ENCODE data around the gene CHN1.

Gene CHN1

DNA sequence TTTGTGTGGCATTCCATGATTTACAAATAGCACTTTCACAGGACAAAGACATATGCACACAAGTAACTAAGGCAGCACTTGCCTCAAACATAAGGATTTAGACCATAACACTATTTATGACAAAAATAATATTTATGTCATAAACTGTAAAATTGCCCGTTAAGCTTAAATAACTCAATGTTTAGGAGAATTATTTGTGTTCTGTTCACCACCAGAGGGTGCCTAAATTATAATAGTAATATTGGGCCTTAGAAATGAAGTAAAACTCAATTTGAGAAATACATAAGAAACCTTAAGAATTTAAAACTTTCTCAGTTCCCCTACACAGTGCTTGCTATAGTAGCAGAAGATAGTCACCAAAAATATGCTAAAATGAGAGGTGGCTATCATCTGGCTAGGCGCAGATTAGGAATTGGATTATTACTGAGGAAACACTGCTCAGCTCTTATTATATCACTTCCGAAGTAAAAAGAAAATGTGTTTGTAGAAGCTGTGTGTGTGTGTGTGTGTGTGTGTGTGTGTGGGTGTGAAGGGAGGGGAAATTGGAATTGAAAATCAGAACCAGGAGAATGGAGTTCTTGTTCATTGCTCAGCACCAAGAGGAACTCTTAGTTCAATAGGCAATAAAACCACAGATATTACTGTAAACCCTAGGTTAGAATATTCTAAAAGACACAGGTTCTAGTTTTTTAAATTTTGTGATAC, 4.9 kb upstream of the CHN1 start:
- no peak for DNase-seq

DNA sequence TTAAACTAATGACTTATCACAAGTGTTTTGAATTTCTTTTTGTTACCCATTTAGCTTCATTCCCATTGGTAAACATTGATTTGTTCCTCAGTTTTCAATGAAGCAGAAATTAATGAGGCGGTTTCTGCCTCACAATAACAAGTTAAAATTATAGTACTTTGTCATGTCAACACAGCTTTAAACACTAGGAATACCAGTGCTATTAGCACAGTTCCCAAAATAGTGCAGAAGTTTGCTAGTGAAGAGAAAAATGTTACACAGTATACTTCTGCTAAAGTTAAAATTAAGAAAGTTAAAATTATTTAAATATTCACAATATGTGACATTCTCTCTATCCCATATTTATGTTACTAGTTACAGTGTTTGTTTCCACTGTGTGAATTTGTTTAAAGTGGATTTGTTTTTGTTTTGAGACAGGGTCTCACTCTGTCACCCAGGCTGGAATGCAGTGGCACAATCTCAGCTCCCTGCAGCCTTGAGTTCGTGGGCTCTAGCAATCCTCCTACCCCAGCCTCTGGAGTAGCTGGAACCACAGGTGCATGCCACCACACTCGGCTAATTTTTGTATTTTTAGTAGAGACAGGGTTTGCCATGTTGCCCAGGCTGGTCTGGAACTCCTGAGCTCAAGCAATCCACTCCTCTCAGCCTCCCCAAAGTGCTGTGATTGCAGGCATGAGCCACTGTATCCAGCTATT, 3.8 kb upstream of the CHN1 start:
- no peak for DNase-seq

DNA sequence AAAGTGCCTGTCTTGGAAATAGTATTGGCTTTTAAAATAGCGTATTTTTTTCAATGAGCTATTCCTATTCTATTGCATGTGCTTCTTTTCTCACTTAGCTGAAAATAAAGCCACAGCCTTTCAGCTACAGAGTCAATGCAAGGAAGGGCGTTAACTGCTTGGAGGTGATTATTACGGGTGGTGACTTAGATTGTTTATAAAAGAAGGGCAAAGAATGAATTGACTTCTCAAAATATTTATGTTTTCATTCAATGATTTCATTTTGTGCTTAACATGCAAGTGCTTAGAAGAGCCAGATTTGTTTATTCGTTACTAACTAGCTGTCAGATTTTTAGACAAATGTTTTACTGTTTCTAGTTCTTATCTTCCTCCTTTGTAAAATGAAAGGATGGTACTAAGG, 2.8 kb upstream of the CHN1 start:
- DNase-seq, result no peak

GRCh38 chr2:175007510-175007909, 2.3 kb upstream of the CHN1 start:
- DNase-seq, result no peak

DNA sequence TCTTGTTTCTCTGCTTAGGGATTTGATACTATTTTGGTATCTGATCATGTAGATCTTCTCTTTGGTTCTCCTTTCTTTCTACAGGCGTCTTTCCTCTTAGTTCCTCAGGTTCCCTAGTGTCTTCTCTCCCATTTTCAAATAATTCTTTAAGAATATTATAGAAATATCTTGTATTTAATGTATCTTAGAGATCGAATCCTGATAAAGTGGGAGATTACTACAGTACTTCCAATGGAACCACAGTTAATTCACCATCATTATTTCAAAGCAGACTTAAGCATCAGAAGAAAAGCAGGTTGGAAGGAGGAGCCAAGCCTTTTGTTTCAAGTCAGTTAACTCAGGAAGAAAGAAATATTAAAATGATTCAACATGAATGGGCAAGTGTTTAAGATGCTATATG, 1.1 kb upstream of the CHN1 start:
- DNase-seq, result no peak

DNA sequence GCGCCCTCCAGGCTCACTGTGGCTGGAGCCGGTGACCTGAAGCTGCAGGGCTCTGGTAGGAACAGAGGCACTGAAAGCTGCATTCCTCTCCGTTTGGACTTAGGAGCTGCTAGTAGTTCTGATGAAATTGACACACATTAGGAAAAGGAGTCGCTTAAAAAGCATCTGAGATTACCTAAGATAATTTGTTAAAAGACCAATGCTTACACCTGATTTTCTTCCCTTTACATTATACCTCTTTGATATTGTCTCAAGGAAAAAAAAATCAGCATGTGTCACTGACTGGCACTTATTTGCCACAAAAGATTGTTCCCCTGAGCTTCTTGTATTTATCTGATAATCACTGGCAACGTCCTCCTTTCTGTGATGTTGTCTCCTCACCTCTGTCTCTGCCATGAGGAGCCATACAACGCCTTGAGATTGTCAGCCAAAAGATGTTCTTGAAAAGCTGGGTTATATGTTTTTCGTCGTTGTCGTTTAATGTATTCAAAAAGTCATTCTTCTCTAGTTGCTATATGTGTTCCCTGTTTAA, 618 bp upstream of the CHN1 start:
- DNase-seq, result no peak

DNA sequence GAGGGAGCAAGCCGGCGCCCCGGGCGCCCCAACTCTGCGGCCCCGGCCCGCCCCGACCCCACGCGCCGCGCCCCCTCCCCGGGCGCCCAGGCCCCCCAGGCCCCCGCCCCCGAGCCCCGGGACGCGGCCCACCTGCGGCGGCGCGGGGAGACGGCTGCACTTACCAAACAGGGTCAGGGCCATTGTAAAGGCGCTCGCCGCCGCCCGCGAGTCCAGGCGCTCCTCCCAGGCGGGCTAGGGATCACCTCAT, 526 bp downstream of the CHN1 start:
- no peak for DNase-seq

GRCh38 chr2:175003875-175004729, 1.1 kb downstream of the CHN1 start:
- DNase-seq, result no peak

DNA sequence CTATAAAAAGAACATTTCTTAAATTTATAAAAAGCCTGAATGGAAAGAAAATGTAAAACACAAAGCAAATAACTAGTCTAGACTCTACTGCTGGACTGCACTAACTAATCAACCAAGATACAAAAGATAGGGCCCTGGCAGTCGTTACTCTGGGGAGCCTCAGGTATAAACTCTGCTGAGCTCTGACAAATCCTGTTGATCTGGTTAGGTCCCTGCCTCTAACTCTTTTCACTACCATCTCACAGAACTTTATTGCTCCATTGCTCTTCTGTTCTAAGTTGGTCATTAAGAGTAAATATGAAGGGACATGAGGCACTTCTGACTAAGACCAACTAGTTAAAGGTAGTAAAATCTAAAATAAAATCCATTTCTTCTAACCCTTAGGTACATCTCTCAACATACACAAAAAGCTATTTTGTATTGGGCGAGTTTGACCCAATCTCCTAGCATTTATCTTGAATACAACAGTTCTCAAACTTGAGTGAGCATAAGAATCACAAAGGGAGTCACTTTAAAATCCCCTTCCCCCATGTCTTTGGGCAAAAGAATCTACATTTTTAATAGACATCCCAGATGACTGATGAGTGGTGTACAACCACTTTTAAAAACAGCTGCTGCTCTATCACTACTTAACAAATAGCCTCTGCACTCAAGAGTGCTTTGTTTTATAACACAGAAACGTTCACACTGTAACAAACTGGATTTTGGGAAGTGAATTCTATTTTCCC, 2.5 kb downstream of the CHN1 start:
- no peak for DNase-seq

- DNase-seq, result no peak
Observed at GRCh38 chr2:175001566-175001965, 3.6 kb downstream of the CHN1 start.

DNA sequence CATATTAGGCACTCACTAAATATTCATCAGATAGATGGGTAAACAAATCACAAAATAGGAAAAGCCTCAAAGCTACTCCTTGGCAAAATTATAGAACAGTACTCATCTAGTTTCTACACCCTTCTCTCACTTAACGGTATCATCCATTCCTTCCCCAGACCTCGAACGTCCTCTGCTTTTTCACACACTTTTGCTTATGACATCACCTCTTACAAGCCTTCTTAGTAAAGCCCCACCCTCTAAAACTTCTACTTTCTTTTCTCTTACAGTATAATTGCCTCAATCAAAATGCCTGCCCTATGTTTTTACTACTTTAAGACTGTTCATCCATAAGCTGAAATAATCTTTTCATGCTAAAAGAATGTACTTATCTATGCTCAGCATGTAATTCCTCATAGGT, 8.1 kb downstream of the CHN1 start:
- DNase-seq, result no peak

GRCh38 chr2:174996622-174997021, 8.6 kb downstream of the CHN1 start:
- DNase-seq, result no peak

DNA sequence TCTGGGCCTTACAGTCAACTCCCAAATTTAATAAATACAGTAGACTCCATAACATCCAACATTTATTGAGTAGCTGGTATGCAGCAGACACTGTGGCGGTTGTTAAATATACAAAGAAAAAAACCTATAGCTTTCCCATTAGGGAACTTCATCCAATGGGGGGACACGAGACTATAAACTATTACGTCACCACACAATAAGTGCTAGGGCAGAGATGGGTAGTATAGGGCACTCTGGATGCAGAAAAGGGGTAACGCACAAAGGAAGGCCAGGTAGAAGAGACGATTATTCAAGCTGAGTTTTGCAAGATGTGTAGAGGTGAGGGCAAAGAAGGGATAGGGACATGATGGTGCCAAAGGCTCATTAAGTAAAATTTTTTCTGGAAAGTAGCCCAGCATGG, 10.8 kb downstream of the CHN1 start:
- no peak for DNase-seq

DNA sequence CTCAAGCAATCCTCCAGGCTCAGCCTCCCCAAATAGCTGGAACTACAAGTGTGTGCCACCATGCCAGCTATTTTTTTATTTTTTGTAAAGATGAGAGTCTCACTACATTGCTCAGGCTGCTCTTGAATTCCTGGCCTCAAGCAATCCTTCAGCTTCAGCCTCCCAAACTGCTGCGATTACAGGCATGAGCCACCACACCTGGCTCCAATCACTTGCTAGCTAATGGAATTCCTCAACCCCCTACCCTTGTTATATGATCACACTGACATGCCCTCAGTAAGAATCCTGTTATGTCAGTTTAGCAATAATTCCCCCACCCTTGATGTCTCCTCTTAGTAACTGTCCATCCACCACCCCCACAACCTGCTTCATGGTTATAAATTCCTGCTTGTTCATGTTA, 12.3 kb downstream of the CHN1 start:
- no peak for DNase-seq

DNA sequence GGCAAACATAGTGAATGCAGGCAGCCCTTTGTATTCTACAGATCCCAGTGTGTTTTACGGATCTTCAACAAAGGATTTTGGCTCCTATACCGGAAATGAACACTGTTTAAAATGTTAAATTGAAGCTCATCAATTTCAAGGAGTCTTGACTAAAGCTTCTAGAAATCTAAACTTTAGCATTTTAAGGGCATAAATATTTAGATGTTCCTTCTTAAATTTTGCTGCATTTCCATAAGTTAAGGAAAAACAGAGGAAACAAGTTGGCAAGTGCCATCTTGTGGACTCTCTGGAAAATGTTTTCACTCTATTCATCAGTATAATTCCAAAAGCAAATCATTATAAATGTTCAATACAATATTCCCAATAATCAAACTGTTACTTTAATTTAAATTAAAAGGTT, 19.6 kb downstream of the CHN1 start:
- DNase-seq, result no peak

DNA sequence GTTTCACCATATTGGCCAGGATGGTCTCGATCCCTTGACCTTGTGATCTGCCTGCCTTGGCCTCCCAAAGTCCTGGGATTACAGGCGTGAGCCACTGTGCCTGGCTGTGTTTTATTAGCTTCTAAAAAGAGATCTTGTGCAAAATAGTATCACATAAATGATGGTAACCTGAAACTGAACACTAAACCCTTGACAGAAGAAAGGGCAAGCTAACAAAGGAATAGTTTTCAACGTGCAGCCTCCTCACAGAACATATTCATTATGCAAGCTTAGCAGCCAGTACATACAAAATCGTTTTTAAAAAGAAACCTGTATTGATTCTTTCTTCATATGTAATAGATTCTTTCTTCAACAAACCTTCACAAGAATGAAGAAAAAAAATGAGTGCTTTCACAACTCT, 20.6 kb downstream of the CHN1 start:
- DNase-seq, result no peak

DNA sequence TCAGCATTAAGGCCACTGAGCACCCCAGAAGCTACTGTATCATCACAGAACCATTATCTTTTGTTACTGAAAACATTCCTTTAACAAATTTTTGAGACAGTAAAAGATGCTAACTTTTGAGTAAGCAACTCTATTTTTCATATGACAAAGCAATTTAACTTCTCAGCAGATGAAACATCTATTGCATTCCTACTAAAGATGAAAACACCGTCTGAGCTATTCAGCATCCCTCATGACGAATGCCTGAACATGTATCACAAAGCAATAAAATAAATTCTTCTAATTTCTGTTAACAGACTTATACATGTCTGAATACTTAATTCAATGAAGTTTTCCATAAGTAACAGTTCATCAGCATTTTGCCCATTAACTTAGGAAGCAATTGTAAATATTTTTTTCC, 23.9 kb downstream of the CHN1 start:
- DNase-seq, result no peak

DNA sequence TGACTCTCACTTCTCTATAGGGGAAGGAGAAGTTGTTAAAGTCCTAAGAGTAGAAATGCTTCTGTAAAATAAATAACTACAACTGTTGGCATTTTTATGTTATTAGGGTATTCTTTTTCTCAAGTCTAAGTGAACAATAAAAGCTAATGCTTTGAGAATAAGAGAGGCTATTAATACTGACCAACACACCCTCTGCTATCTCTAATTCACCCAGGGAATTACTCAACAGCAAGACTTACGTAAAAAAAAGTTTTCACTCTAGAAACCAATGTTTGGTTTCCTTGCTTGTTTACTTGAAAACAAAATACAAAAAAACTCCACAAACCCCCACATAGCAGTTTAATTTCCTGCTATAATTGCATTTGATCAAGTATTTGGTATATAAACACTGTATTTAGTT, 25.2 kb downstream of the CHN1 start:
- no peak for DNase-seq

GRCh38 chr2:174977364-174977763, 27.8 kb downstream of the CHN1 start:
- DNase-seq, result no peak

DNA sequence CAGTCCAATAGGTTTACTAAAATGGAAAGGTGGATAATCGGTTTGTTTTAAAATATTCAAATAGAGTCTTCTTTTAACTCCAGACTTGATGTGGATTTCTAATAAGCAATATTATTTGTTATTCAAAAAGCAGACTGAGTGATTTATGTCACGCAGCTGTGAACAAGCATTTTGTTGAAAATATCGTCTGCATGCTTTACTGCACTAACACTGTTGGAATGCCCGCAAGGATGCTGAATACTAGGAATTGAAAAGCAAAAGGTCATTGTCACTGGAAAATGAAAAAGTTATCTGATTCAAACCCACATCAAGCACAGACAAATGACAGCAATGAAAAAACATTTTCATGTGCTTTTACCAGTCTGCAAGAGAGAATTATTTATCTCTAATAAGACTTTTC, 31.1 kb downstream of the CHN1 start:
- DNase-seq, result no peak

DNA sequence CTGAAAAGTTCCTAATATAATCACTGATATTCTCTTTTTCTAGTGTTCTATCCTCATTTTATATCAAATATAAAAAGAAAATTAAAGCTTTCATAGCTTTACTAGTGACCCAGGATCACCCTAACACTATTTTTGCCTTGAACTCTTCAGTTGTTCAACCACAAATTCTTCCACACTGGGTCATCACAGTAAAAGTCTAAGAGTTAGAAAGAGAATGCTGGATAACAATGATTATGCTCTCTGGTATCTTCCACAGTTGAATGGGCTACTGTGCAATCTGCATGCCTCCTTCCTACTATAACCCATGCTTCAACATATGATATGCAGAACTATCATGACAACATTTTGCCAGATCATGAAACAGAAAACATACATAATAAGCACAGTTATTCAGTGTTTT, 32.3 kb downstream of the CHN1 start:
- DNase-seq, result no peak

DNA sequence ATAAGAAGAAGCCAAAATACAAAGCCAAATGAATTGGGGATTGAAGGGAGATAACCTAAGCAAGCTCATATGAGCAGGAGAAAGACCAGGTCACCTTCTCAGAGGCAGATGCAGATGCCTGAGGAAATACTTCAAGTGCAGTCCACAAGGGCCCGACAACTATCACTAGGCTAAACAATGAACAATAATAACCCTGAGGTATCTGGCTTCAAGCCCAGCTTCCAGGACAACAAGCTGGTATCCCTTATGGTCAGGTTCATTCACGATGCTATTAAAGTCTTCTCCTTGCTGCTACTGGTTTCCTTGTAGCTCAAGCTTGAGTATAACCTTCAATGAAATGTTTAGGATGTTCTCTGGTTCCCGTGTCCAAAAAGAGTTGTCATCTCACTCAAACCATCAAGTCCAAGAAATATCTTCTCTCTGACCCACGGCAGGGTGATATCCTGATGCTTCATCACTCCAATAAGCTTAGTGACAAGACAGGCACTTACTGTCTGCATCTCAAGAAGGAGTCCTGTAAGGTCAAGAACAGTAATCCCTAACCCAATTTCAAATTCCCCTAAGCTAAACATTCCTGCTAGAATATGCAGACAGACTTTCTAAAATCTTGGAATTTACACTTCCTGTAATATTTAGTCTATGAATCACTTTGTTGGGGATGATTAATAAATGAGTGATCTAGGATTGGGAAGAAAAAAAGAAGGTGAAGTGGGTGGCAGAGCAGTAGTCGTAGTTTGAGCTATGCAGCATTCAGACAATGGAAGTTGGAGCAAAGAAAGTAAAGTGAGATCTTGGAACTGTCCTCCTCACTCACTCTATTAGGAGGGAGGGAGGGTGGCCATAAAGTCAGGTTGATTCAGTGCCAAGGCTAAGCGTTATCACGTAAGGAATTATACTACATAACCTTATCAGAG, 33.1 kb downstream of the CHN1 start:
- DNase-seq, result no peak

All from activated T-cell treated with anti-CD3 and anti-CD28 coated beads, Interleukin-2, amount 50 U/mL, for 48 hours (primary cell).